SH-SY5Y (cell line): ENCODE data around the gene SLC22A1.

Source experiments
- GATA2 ChIP-seq: IDR thresholded peaks from 2 replicates; pipeline ENCODE4 v1.6.1; 2011; ENCODE audit warnings: mild to moderate bottlenecking, low read depth, low read length
- GATA3 ChIP-seq: IDR thresholded peaks from 2 replicates; pipeline ENCODE4 v1.6.1; 2011; ENCODE audit warnings: low read depth, mild to moderate bottlenecking, low read length, moderate library complexity

DNA sequence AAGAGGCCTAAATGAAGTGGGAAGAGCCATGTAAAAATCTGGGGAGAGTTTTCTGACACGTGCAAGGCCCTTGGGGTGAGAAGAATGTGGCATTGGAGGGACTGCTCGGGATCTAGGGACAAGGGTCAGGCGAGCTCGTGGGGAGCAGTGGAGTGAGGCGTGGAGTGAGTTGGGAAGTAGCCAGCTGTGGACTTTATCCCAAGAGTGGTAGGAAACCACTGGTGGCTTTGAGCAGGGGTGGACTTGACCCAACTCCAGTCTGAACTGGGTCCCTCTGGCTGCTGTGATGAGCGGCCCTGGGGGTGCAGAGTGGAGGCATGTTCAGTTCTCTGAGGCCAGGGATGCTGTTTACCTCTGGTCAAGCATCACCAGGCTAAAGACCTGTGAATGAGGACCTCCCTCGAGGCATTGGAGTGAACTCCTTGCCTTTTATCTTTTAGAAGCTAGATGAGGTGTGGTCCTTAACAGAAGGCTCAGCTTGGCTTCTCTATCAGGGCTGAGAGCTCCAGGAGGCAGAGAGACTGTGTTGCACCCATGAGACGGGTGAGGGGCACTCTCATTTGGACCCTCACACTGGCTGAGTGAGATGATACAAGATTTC lies 20.6 kb downstream of the SLC22A1 start:
- no peak for TF ChIP-seq GATA2
- TF ChIP-seq GATA3, result no peak
